ENCODE measurements around the gene ZDHHC22.
"Not testable (repeated sequence)": the region's sequence is repeated elsewhere in the genome, so short reads cannot be mapped to it uniquely, and the experiment has no call there.

The ZDHHC22 gene

GRCh38 chr14:77173911-77174617, 32.5 kb upstream of the ZDHHC22 start:
- H3K36me3 Mint-ChIP-seq (ENCODE audit: low read depth); H3K4me3 Mint-ChIP-seq; H3K27ac Mint-ChIP-seq; H3K4me1 Mint-ChIP-seq (ENCODE audit: low read depth): not testable (repeated sequence)
- H3K9me3 Mint-ChIP-seq: peaks cover 18% of the 10 kb centered on the region
- H3K27me3 Mint-ChIP-seq: peaks cover 26% of the 10 kb centered on the region

DNA sequence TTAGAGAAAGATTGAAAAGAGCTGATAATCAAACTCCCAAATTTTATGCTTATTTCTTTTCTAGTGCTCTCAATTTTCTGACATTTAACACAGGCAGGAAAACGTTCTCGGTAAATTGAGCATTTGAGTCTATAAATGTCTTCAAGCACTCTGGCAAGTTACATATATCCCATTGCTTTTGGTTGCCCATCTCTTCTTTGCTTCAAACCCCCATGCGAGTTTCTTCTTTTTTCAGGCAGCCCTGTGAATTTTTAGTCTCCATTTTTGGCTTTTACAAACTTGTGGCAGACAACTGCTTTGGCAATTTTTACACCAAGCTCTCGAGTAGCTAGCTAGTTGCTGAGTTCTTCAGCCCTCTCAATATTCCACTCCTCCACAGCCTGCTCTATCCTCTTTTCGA, 31.3 kb upstream of the ZDHHC22 start:
- Mint-ChIP-seq H3K4me1 (ENCODE audit: low read depth) (no peaks in the 10 kb centered on the region), H3K4me3 (no peak overlapping the region), H3K9me3 (peaks cover 18% of the 10 kb centered on the region), H3K36me3 (ENCODE audit: low read depth) (peaks cover 8% of the 10 kb centered on the region), H3K27me3 (peaks cover 27% of the 10 kb centered on the region), H3K27ac (no peak overlapping the region)

- Mint-ChIP-seq H3K4me1 (ENCODE audit: low read depth) (no peaks in the 10 kb centered on the region), H3K36me3 (ENCODE audit: low read depth) (peaks cover 8% of the 10 kb centered on the region), H3K27ac (no peak overlapping the region), H3K4me3 (no peak overlapping the region), H3K9me3 (peaks cover 18% of the 10 kb centered on the region), H3K27me3 (peaks cover 28% of the 10 kb centered on the region)
Observed at GRCh38 chr14:77170045-77170444, 28.5 kb upstream of the ZDHHC22 start.

- no peak overlapping the region for H3K4me3 Mint-ChIP-seq
- H3K27me3 Mint-ChIP-seq: peaks cover 53% of the 10 kb centered on the region
- H3K36me3 Mint-ChIP-seq (ENCODE audit: low read depth): no peaks in the 10 kb centered on the region
- no peaks in the 10 kb centered on the region for H3K4me1 Mint-ChIP-seq (ENCODE audit: low read depth)
- no peaks in the 10 kb centered on the region for H3K9me3 Mint-ChIP-seq
- no peak overlapping the region for H3K27ac Mint-ChIP-seq
Observed at GRCh38 chr14:77161011-77161410, 19.4 kb upstream of the ZDHHC22 start.

- Mint-ChIP-seq H3K36me3 (ENCODE audit: low read depth) (no peaks in the 10 kb centered on the region), H3K4me1 (ENCODE audit: low read depth) (no peaks in the 10 kb centered on the region), H3K27ac (no peak overlapping the region), H3K4me3 (no peak overlapping the region), H3K9me3 (no peaks in the 10 kb centered on the region), H3K27me3 (peaks cover 56% of the 10 kb centered on the region)
Observed at GRCh38 chr14:77158882-77159255, 17.3 kb upstream of the ZDHHC22 start.

- H3K9me3 Mint-ChIP-seq: no peaks in the 10 kb centered on the region
- H3K27ac Mint-ChIP-seq: no peak overlapping the region
- H3K4me1 Mint-ChIP-seq (ENCODE audit: low read depth): no peaks in the 10 kb centered on the region
- no peaks in the 10 kb centered on the region for H3K36me3 Mint-ChIP-seq (ENCODE audit: low read depth)
- H3K27me3 Mint-ChIP-seq: peaks cover 58% of the 10 kb centered on the region
- H3K4me3 Mint-ChIP-seq: no peak overlapping the region
Observed at GRCh38 chr14:77158175-77158881, 16.7 kb upstream of the ZDHHC22 start.

- H3K27me3 Mint-ChIP-seq: peaks cover 58% of the 10 kb centered on the region
- no peaks in the 10 kb centered on the region for H3K4me1 Mint-ChIP-seq (ENCODE audit: low read depth)
- H3K9me3 Mint-ChIP-seq: no peaks in the 10 kb centered on the region
- no peaks in the 10 kb centered on the region for H3K36me3 Mint-ChIP-seq (ENCODE audit: low read depth)
- H3K27ac Mint-ChIP-seq: no peak overlapping the region
- H3K4me3 Mint-ChIP-seq: no peak overlapping the region
Observed at GRCh38 chr14:77157740-77158139, 16.1 kb upstream of the ZDHHC22 start.

GRCh38 chr14:77155083-77155482, 13.5 kb upstream of the ZDHHC22 start:
- Mint-ChIP-seq H3K27ac (no peak overlapping the region), H3K4me3 (no peak overlapping the region), H3K27me3 (peaks cover 48% of the 10 kb centered on the region)

GRCh38 chr14:77154421-77154820, 12.8 kb upstream of the ZDHHC22 start:
- H3K4me3 Mint-ChIP-seq: no peak overlapping the region
- H3K27me3 Mint-ChIP-seq: peaks cover 48% of the 10 kb centered on the region
- no peaks in the 10 kb centered on the region for H3K9me3 Mint-ChIP-seq
- no peaks in the 10 kb centered on the region for H3K4me1 Mint-ChIP-seq (ENCODE audit: low read depth)
- H3K27ac Mint-ChIP-seq: no peak overlapping the region
- H3K36me3 Mint-ChIP-seq (ENCODE audit: low read depth): no peaks in the 10 kb centered on the region

More at GRCh38 chr14:77155083-77155482, 13.5 kb upstream of the ZDHHC22 start:
- no peaks in the 10 kb centered on the region for H3K4me1 Mint-ChIP-seq (ENCODE audit: low read depth)
- H3K9me3 Mint-ChIP-seq: no peaks in the 10 kb centered on the region
- H3K36me3 Mint-ChIP-seq (ENCODE audit: low read depth): no peaks in the 10 kb centered on the region

DNA sequence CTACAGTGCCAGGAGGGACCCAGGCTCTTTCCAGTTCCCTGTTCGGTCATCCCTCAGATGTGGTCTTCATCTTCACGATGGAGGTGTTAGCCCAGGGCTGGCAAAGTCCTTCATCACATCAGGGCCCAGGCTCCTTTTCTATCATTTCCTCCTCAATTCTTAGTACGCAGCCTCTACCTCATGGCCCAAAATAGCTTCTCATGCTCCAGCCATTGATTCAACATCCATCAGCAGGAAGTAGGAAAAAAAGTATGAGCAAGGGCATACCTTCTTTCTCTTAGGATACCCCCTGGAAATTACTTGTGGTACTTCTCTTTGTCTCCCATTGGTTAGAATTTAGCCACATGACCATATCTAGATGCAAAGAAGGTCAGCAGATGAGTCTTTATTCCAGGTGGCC, 12.2 kb upstream of the ZDHHC22 start:
- Mint-ChIP-seq H3K4me1 (ENCODE audit: low read depth) (no peaks in the 10 kb centered on the region), H3K4me3 (no peak overlapping the region), H3K9me3 (no peaks in the 10 kb centered on the region), H3K27ac (no peak overlapping the region), H3K27me3 (peaks cover 47% of the 10 kb centered on the region), H3K36me3 (ENCODE audit: low read depth) (no peaks in the 10 kb centered on the region)

DNA sequence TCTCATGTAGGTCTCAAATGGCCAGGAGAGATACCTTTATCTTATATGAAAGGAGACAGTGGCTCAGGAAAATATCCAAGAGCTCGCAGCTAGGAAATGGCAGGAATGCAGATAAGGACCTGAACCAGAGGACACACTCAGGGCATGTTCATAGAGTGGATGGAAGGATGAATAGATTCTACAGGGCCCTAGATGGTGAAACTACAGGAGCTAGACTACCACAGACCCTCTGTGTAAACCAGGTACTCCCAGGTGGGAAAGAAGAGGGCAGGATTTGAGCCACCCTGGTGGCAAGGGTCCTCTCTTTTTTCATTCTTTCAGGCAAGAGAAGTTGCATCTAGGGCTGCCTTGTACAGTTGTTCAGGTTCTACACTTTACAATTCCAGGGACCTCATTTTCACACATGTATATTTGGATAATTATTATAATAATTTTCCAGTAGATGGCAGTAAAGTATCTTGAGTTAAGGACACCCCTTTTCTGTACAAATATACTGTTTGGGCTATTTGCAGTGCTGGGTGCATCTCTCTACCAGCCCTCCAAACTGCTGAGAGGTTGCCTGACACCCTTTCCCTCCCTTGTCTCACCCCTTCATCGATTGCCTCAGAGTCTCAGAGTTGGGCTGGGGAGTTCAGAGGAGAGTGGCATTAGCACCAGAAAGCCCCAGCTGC, 10.5 kb upstream of the ZDHHC22 start:
- Mint-ChIP-seq H3K4me1 (ENCODE audit: low read depth) (no peaks in the 10 kb centered on the region), H3K36me3 (ENCODE audit: low read depth) (no peaks in the 10 kb centered on the region), H3K4me3 (no peak overlapping the region), H3K27ac (no peak overlapping the region), H3K9me3 (no peaks in the 10 kb centered on the region), H3K27me3 (peaks cover 41% of the 10 kb centered on the region)

- no peaks in the 10 kb centered on the region for H3K36me3 Mint-ChIP-seq (ENCODE audit: low read depth)
Observed at GRCh38 chr14:77151245-77151644, 9.7 kb upstream of the ZDHHC22 start.

GRCh38 chr14:77148510-77149231, 7.1 kb upstream of the ZDHHC22 start:
- H3K27me3 Mint-ChIP-seq: peaks cover 52% of the 10 kb centered on the region
- H3K4me3 Mint-ChIP-seq: no peak overlapping the region
- H3K36me3 Mint-ChIP-seq (ENCODE audit: low read depth): no peaks in the 10 kb centered on the region
- H3K9me3 Mint-ChIP-seq: no peaks in the 10 kb centered on the region
- H3K27ac Mint-ChIP-seq: no peak overlapping the region
- H3K4me1 Mint-ChIP-seq (ENCODE audit: low read depth): no peaks in the 10 kb centered on the region

More at GRCh38 chr14:77151245-77151644, 9.7 kb upstream of the ZDHHC22 start:
- H3K27ac Mint-ChIP-seq: no peak overlapping the region
- no peaks in the 10 kb centered on the region for H3K9me3 Mint-ChIP-seq
- H3K4me3 Mint-ChIP-seq: no peak overlapping the region
- no peaks in the 10 kb centered on the region for H3K4me1 Mint-ChIP-seq (ENCODE audit: low read depth)
- peaks cover 46% of the 10 kb centered on the region for H3K27me3 Mint-ChIP-seq

- H3K4me3 Mint-ChIP-seq: no peak overlapping the region
- no peaks in the 10 kb centered on the region for H3K9me3 Mint-ChIP-seq
- H3K4me1 Mint-ChIP-seq (ENCODE audit: low read depth): no peaks in the 10 kb centered on the region
- H3K36me3 Mint-ChIP-seq (ENCODE audit: low read depth): no peaks in the 10 kb centered on the region
- peaks cover 61% of the 10 kb centered on the region for H3K27me3 Mint-ChIP-seq
- no peak overlapping the region for H3K27ac Mint-ChIP-seq
Observed at GRCh38 chr14:77145975-77146740, 4.6 kb upstream of the ZDHHC22 start.

Data from stimulated activated naive CD8-positive, alpha-beta T cell treated with anti-CD3 and anti-CD28 coated beads, Interleukin-15, Interleukin-2, amounts not matched to agents 100 ng/mL and 50 ng/mL, for 24 hours (primary cell).